Kasumi-1 (cell line): Measurements from ENCODE around the gene CCDC187.
A peak's percentile ranks its signal among the peaks of the same experiment; 100 is the strongest.
"Not testable (repeated sequence)": the region's sequence is repeated elsewhere in the genome, so short reads cannot be mapped to it uniquely, and the experiment has no call there.

Experiments
- DNase-seq, 2 experiments: peaks; one replicate each; lab custom pipeline; 2025; lab: John Stamatoyannopoulos, UW

CCDC187 gene

DNA sequence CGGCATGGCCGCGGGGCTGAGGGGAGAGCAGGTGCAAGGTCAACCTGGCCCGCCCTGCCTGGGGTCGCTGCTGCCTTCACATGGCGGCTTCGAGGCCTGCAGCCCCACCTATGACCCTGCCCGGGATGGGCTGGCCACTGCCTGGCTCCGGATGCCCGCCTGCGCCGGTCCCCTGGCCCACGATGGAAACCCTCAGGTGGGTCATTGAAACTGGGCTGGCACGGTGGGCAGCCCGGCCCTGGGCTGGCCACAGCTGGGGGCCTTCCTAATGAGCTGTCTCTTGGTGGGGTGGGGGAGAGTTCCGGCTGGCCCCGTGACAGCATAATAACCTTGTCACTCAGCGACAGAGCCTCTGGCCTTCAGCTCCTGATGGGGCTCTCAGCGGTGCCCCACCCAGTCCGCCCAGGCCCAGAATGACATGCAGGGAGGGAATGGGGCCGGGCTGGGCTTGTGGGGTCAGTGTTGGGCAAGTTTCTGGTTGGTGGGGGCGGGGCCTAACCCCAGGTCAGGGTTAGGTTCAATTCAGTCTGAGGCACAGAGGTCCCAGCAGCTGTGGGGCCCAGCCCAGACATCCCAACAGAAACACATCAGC, at the start of gene CCDC187:
TSS of gene CCDC187 (minus strand) at position 270 of the 592 bp plus-strand sequence. CDS start at position 6, 264 bp downstream.
- no peak for DNase-seq

- DNase-seq = no peak
These were observed 49.2 kb upstream of the CCDC187 start for GRCh38 chr9:136353088-136353487.

GRCh38 chr9:136352682-136353081, 48.8 kb upstream of the CCDC187 start:
- DNase-seq = no peak

DNA sequence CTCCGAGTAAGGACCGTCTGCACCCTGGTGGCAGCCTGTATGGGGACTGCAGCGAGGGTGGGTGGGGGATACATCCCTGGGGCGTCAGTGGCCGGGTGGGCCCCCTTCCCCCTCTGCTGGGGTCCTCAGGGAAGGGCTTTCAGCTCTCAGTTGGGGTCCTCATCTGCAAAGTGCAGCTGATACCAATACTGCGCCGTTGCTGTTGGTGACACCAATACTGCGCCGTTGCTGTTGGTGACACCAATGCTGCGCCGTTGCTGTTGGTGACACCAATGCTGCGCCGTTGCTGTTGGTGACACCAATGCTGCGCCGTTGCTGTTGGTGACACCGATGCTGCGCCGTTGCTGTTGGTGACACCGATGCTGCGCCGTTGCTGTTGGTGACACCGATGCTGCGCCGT, 48.0 kb upstream of the CCDC187 start:
- DNase-seq = not testable (repeated sequence)

DNA sequence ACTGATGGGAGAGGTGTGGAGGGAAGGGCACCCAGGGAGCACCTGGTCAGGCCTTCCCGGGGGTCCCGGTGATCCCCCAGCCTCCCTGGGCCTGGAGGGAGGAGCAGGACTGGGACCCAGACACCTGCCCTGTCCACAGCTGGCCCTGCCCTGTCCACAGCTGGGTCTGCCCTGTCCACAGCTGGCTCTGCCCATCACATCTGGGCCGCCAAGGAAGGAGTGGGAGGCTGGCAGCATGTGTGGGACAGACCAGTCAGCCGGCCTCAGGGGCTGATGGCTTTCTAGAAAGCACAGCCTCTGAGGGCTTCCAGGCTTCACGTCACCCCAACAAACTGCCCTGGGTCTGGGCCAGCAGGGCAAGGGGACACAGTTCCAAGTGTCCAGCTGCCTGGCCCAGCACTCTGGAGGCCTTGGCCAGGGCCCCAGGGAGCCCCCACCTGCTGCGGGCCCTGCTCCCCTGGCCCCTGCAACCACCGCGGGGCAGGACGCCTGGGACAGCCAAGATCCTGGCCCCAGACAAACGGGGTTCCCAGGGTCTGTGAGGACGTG, 47.4 kb upstream of the CCDC187 start:
- DNase-seq = no peak

DNA sequence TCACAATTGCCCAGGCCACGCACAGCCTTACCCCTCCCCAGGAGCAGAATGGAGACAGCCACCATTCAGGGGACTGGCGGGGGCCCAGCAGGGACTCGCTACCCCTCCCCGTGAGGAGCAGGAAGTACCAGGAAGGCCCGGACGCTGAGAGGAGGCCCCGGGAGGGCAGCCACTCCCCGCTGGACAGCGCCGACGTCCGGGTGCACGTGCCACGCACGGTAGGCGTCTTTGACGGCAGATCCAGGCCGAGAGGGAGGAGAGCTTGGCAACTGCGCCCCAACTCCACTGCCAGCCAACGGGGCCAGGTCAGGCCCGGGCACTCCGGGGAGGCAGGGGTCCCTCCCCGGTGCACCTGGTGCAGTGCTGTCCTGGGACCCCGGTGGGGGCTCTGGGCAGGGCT, 45.7 kb upstream of the CCDC187 start:
- no peak for DNase-seq

DNA sequence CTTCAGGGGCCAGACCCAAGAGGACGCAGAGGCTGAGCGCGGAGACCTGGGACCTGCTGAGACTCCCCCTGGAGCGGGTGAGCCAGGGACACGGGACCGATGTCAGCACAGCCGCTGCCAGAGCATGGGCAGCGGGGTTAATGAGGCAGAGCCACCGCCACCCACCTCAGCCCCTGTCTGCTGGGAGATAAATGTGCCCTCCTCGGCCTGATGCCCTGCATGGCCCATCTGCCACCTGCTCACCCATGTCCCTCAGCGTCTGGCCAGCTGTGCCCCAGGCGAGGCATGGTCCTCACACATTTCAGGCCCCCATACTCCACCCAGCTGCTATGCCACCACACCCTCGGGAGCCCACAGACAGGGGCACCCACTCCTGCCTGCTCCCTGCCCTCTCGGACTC, 44.8 kb upstream of the CCDC187 start:
- no peak for DNase-seq

- no peak for DNase-seq
These were observed 43.8 kb upstream of the CCDC187 start for GRCh38 chr9:136347472-136348256.

DNA sequence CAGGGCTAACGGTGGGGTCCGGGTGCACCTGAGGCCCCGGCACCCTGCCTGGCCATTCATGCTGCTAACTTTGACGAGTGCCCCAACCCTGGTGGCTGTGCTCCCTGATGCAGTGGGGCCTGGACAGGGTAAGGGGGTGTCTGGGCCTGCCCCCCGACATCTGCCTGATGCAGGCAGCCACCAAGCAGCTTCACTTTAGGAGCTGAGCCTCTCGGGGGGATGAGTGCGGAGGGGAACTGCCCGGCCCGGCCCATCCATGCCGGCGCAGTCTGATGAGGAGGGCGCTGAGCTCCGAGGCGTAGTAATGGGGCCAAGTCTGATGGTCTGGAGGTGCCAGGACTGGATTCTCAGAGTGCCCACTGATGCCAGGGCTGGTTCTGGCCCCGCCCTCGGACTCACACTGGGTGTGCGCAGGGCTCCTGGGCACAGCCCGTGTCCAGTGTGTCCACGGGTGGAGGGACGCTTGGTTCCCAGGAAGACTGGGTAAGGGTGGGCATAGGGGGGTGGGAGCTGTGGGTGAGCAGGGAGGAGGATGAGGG, 43.1 kb upstream of the CCDC187 start:
- no peak for DNase-seq

- no peak for DNase-seq
These were observed 42.2 kb upstream of the CCDC187 start for GRCh38 chr9:136346157-136346481.

GRCh38 chr9:136345281-136346156, 41.6 kb upstream of the CCDC187 start:
- no peak for DNase-seq

DNA sequence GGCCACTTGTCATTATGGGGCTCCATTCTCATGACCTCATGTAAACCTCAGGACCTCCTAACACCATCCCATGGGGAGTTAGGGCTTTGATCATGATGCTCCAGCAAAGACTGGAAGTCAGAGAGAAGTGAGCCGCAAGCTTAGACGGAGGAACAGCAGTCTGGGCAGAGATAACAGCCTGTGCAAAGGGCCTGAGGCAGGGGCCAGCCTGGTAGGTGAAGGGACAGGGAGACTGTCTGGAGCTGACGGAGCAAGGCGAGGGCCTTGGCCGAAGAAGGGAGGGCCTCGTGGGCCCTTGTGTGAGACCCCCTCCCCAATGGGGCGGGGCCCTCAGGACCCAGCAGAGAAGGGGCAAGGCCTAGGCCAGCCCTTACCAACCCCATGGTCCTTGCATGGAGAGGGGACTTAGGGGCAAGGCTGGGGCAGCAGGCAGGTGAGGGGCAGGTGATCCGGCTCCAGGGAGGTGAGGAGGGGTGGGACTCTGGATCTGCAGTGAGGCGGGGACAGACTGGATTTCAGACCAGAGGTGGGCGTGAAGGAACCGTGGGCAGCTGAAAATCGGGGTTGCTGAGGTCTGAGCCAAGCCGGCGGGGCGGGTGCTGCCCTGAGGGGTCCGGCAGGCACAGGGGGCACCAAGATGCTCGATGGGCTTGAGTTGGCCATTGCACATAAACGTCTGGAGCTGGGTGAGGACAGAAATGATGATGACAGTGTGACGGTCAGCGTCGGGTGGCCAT, 40.8 kb upstream of the CCDC187 start:
- DNase-seq = no peak

GRCh38 chr9:136343884-136344269, 40.0 kb upstream of the CCDC187 start:
- no peak for DNase-seq

DNA sequence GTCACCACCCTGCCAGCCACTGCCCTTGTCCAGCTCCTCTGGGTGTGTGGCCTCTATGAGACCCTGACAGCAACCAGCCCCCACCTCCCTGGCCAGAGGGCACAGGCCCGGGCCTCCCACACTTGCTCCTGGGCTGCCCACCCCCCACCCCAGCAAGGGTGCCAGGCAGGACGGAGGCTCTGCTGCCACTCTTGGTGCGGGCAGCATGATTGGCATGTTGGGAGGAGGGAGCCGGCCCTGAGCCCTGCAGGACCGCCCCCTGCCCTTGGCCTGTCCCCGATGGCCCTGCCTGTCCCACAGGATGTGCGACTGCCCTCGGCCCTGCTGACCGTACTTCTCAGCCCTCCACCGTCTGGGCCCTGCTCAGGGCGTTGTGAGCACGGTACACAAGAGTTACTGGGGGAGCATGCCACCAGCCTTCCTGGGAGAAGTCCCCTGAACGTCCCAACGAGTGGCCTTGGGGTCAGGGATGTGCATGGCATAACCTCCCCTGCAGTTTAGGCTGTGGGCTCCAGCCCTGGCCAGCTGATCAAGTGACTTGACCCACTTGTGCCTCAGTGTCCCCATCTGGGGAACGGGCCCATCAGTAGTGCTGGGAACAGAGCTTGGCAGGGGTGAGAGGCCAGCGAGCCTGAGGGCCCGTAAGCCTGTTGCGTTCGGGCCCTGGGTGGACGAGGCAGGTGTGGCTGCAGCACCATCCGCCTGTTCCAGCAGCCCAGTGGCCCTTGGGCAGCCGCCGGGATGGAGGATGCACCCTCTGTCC, 39.4 kb upstream of the CCDC187 start:
- DNase-seq = no peak

DNA sequence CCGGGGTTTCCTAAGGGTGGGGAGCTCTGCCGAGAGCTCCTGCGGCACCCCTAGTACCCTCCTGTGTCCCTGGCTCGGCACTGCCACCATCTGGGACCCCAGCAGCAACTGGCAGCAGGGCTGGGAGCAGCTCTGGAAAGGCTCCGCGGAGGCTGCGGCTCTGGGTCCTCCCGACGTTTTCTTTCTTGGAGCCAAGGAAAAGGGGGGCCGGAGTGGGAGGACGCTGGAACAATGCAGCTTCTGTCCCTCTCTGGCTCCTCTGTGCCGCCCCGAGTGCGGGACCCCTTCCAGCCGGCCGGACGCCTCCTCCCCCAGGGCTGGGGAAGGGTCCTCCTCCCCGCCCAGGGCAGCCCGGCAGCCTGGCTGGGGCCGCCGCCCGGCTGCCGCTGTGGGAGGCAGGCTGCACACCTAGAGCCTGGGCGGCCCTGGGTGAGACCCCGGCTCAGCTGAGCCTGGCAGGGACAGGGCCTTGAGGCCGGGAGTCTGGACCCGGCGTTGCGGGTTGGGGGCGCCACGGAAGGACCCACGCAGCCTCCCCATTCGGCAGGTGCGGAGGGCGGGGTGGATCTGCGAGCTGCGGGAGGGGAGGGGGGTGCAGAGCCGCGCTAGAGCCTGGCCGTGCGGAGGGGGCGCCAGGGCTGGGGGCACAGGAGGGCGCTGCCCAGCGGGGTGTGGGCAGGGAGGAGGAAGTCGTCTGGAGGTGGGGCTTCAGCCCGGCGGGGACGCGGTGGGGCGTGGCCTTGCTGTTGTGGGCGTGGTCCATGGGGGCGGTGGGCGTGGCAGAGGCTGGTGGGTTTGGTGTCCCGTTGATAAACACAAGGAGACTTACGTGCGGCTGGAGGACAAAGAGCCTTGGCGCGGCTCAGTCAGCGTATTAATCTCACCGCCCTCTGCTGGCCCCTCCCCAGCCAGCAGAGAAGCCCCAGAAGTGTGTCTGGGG, 38.6 kb upstream of the CCDC187 start:
- peak; percentile 47 to 59 for DNase-seq

DNA sequence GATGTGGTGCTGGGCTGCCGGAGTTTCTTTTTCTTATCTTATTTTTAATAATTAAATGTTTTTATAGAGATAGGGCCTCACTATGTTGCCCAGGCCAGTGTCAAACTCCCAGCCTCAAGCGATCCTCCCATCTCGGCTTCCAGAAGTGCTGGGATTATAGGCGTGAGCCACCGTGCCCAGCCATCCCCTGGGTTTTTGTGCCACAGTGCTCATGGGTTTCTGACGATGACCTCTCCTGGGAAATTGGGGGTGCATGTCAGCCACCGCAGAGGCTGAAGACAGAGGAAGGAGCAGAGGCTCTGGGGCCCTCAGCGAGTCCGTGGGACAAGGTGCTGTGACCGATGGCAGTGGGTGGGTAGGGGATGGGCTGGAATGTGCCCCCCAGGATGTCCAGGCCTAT, 37.9 kb upstream of the CCDC187 start:
- DNase-seq = no peak

DNA sequence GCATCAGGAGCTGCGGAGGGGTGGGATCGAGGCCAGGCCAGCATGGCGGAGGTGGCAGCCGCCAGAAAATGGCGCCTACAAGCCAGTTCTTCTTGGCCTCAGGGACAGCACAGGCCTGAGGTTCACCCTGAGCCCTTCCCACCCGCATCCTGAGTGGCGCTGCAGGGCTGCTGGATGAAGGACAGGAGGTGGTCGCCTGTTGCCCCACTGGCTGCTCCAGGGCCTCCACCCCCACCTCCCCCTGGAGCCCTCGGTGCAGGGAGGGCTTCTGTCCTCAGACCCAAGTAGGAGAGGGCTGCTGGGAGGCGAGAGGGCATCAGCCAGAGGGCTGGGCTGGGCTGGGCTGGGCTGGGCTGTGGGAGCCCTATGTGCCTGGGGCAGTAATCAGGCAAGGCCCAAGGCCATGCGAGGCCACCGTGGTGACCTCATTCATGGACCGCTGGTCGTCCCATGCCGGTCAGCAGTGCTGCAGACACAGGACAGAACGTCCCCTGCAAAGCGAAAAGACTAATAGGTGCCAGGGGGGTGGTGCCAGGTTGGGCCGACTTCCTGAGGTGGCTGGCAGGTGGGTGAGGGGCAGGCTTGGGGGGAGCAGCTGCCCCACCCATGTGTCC, 37.3 kb upstream of the CCDC187 start:
- no peak for DNase-seq

DNA sequence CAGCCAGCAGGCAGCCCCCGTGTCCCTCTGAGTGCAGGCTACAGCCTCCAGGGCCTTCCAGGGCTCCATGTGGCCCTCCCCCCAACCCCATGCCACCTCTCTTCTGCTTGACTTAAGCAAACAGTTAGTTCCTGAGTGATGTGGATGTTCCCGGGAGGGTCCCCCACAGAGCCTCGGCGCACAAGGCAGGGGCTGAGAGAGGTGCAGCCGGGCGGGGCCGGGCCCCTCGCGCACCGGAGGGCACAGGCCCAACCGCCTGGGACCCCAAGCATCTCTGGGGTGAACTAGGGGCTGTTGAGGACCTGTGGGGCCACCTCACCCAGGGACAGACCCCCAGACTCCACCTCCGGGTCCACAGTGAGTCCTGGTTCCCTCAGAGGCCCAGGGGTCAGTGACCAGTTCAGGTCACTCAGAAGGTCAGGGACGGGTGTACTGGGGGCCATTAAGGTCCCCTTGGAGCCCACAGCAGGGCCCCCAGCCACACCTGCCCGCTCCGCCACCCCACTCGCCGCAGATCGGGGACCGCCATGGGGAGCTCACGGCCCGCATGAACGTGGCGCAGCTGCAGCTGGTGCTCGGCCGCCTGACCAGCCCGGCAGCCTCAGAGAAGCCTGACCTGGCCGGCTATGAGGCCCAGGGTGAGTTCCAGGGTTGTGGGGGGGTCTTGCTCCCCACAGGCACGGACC, 36.6 kb upstream of the CCDC187 start:
- DNase-seq = no peak

DNA sequence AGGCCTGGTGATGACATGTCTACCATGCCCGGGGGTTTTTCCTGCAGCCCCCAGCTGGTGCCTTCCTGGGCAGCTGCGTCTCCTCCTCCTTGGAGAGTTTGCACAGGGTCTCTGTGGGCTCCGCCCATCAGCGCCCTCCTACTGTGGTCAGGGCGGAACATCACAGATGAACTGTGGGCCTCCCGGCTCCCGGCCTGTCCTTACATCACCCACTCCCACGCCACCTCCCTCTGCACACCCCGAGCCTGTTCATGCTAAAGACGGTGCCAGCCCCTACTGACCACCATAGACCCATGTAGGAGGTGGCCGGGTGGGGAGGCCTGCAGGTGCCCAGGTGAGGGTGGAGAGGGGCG, 36.0 kb upstream of the CCDC187 start:
- no peak for DNase-seq
